PC-9 (cell line): ENCODE data around the gene LYSMD1. TPM values are rescaled to one million over a fixed set of nuclear protein-coding genes. Genes with fewer than 3 reads are reported as not detected.

ENCODE experiments used
- BruUV-seq: library from RNA; stranded (reverse); fragments of 400-500 nt; replicated peaks from 2 replicates; lab custom pipeline; 2021; lab: Mats Ljungman, UMichigan
- CTCF ChIA-PET: fragments of 300-600 bp; sonication (Branson Sonifier 250); formaldehyde crosslinking; loops from one replicate; lab custom pipeline; 2022; ENCODE audit warnings: antibody characterized with exemption; lab: Charles Lee
- POLR2A ChIA-PET: fragments of 300-600 bp; sonication (Branson Sonifier 250); formaldehyde crosslinking; loops from one replicate; lab custom pipeline; 2022; ENCODE audit warnings: antibody characterized with exemption; ENCODE audit not compliant: unreplicated experiment; lab: Charles Lee
- DNase-seq, 2 experiments: peaks; one replicate each; pipeline versions ENCODE4 v3.0.0 to v3.0.0-alpha.2; 2015 to 2022; ENCODE audit warnings: mixed read lengths in 1 of 2
- H2AFZ ChIP-seq: fragments of 200-600 bp; sonication (generic); 2 replicates; pipeline ENCODE4 v1.8.1; 2017; ENCODE audit warnings: antibody characterized with exemption
- H3F3A ChIP-seq: fragments of 200-600 bp; sonication (generic); 2 replicates; pipeline ENCODE4 v1.8.1; 2017; ENCODE audit warnings: antibody characterized with exemption, mild to moderate bottlenecking, low read depth; ENCODE audit not compliant: insufficient read depth
- H3K27ac ChIP-seq: fragments of 200-600 bp; sonication (generic); 2 replicates; pipeline ENCODE4 v1.6.1; 2016; ENCODE audit warnings: mixed run types
- H3K27me3 ChIP-seq: fragments of 200-600 bp; sonication (generic); 2 replicates; pipeline ENCODE4 v1.6.1; 2016; ENCODE audit warnings: low read depth, mixed run types; ENCODE audit not compliant: insufficient read depth
- H3K36me3 ChIP-seq: fragments of 200-600 bp; sonication (generic); 2 replicates; pipeline ENCODE4 v1.6.1; 2016; ENCODE audit warnings: low read depth, mixed run types
- H3K4me1 ChIP-seq: fragments of 200-600 bp; sonication (generic); replicated peaks from 2 replicates; pipeline ENCODE4 v1.6.1; 2016; ENCODE audit warnings: mixed run types; ENCODE audit not compliant: insufficient read depth
- H3K4me2 ChIP-seq: fragments of 200-600 bp; sonication (generic); 2 replicates; pipeline ENCODE4 v1.6.1; 2017; ENCODE audit warnings: mixed run types
- H3K4me3 ChIP-seq: fragments of 200-600 bp; sonication (generic); 2 replicates; pipeline ENCODE4 v1.6.1; 2016; ENCODE audit warnings: mixed run types
- H3K79me2 ChIP-seq: fragments of 200-600 bp; sonication (generic); 2 replicates; pipeline ENCODE4 v1.6.1; 2017; ENCODE audit warnings: low read depth, mixed run types
- H3K9me2 ChIP-seq: fragments of 200-600 bp; sonication (generic); 2 replicates; pipeline ENCODE4 v1.8.1; 2017; ENCODE audit warnings: mild to moderate bottlenecking; ENCODE audit not compliant: insufficient read depth
- H3K9me3 ChIP-seq: fragments of 200-600 bp; sonication (generic); 2 replicates; pipeline ENCODE4 v1.8.1; 2016; ENCODE audit warnings: low read depth; ENCODE audit not compliant: insufficient read depth
- H4K20me1 ChIP-seq: fragments of 200-600 bp; sonication (generic); 2 replicates; pipeline ENCODE4 v1.8.1; 2017; ENCODE audit not compliant: insufficient read depth
- EZH2 ChIP-seq: fragments of 200-600 bp; sonication (generic); IDR thresholded peaks from 2 replicates; pipeline ENCODE4 v1.8.0; 2017; ENCODE audit warnings: antibody characterized with exemption, low read depth
- intact Hi-C: fragments of 100-400 bp; cut with micrococcal nuclease; formaldehyde crosslinking; loops from one replicate; pipeline ENCODE4 v1.10.0; 2022; ENCODE audit not compliant: unreplicated experiment
- total RNA-seq: library from RNA; stranded (reverse); gene quantifications from 2 replicates; pipeline ENCODE4 v1.2.3, GENCODE V29; 2021
- TF ChIP-seq, protein P1 (sequence below): fragments of 200-600 bp; sonication (generic); conservative IDR thresholded peaks from 2 replicates; pipeline ENCODE4 v1.6.1; 2017; ENCODE audit warnings: mixed run types, antibody characterized with exemption, mild to moderate bottlenecking, moderate library complexity

Gene LYSMD1
- total RNA-seq, 1 experiment from 2014 or later, result 7.6 TPM

- Histone ChIP-seq H3K4me1 (no peaks in the 10 kb centered on the region), H3K36me3 (no peaks in the 10 kb centered on the region), H3K27ac (no peak overlapping the region), H3K4me2 (no peak overlapping the region), H3K79me2 (no peaks in the 10 kb centered on the region), H2AFZ (no peak overlapping the region), H3K4me3 (no peak overlapping the region), H3F3A (no peaks in the 10 kb centered on the region), H3K27me3 (no peaks in the 10 kb centered on the region), H3K9me2 (no peaks in the 10 kb centered on the region), H3K9me3 (no peaks in the 10 kb centered on the region), H4K20me1 (no peaks in the 10 kb centered on the region)
- TF ChIP-seq, protein P1, sequence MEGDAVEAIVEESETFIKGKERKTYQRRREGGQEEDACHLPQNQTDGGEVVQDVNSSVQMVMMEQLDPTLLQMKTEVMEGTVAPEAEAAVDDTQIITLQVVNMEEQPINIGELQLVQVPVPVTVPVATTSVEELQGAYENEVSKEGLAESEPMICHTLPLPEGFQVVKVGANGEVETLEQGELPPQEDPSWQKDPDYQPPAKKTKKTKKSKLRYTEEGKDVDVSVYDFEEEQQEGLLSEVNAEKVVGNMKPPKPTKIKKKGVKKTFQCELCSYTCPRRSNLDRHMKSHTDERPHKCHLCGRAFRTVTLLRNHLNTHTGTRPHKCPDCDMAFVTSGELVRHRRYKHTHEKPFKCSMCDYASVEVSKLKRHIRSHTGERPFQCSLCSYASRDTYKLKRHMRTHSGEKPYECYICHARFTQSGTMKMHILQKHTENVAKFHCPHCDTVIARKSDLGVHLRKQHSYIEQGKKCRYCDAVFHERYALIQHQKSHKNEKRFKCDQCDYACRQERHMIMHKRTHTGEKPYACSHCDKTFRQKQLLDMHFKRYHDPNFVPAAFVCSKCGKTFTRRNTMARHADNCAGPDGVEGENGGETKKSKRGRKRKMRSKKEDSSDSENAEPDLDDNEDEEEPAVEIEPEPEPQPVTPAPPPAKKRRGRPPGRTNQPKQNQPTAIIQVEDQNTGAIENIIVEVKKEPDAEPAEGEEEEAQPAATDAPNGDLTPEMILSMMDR, result no peak
- DNase-seq, result no peak
- ChIA-PET POLR2A (no interaction called here), CTCF (no interaction called here)
- no TSS peak for BruUV-seq
- intact Hi-C loops, result no loop called here
Measured at GRCh38 chr1:151137789-151138188, 27.9 kb downstream of the LYSMD1 start.

DNA sequence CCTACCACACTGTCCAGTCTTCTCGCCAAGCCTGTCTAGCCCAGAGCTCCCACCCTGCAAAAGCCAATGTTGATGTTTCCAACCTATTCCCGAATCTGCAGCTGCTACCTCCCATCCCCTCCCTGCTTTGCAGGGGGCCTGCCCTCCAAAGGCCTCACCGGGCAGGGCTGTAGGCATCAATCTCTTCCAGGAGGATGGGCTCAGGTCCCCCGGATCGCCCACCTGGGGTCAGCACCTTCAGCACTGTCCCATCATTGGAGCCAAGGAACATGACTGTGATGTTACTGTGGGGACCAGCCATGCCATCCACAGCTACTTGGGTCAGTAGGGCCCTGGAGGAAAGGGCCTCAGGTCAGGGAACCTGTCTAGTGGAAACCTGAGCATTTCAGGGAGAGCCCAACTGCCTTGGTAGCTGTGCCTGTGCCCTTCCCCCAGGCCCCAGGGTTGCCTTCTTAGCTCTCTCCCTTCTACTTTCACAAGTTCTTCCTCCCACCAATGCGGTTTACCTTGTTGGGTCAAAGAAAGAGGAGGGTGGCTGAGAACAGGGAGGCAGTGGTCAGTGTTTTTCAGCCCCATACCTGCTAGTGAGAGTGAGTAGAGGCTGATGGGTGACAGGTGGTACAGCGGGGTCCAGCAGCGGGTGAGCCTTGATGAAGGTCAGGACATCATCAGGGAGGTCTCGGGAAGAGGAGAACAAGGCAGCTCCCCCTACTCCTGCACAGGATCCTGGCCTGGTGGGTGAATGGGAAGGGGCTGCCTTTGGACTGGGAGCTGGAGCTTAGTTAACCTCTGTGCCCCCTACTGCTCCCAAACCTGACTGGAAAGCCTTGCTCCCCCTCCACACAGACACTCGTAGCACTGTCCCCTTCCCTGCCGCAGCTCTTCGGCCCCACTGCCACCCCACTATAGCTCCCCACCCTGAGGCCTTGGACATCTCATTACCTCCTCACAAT is 30.0 kb downstream of the LYSMD1 start:
- H3K27me3 ChIP-seq, result peaks cover 14% of the 10 kb centered on the region; the same call in 1 of the 2 replicates
- H3K9me2 ChIP-seq, result no peaks in the 10 kb centered on the region
- no peak overlapping the region for H3K4me2 ChIP-seq
- intact Hi-C loops, result no loop called here
- H3K79me2 ChIP-seq, result no peaks in the 10 kb centered on the region
- ChIA-PET POLR2A (interaction anchor here (0.6 kb wide), 1 partner anchor 1327 kb away, joined by 3 read pairs; no protein-coding TSS in a partner anchor), CTCF (interaction anchor here (0.6 kb wide), 2 partner anchors 264 to 518 kb away, joined by 6 to 7 read pairs; no protein-coding TSS in a partner anchor)
- no peaks in the 10 kb centered on the region for H3F3A ChIP-seq
- BruUV-seq, result no TSS peak
- H2AFZ ChIP-seq, result no peak overlapping the region
- no peak for DNase-seq
- H4K20me1 ChIP-seq, result no peaks in the 10 kb centered on the region
- H3K9me3 ChIP-seq, result no peaks in the 10 kb centered on the region
- H3K36me3 ChIP-seq, result no peaks in the 10 kb centered on the region
- H3K27ac ChIP-seq, result no peak overlapping the region
- H3K4me1 ChIP-seq, result no peaks in the 10 kb centered on the region
- no peak overlapping the region for H3K4me3 ChIP-seq
- no peak for TF ChIP-seq EZH2
- TF ChIP-seq, protein P1, result no peak

- intact Hi-C loops, result no loop called here
- TF ChIP-seq, protein P1, result no peak
- no peak for TF ChIP-seq EZH2
Measured at GRCh38 chr1:151134991-151135390, 30.7 kb downstream of the LYSMD1 start.

More at GRCh38 chr1:151134991-151135390, 30.7 kb downstream of the LYSMD1 start:
- Histone ChIP-seq H3K4me1 (no peaks in the 10 kb centered on the region), H4K20me1 (no peaks in the 10 kb centered on the region), H3K27ac (no peak overlapping the region), H3F3A (peaks cover 6% of the 10 kb centered on the region; the same call in 1 of the 2 replicates), H3K4me2 (no peak overlapping the region), H2AFZ (no peak overlapping the region), H3K36me3 (no peaks in the 10 kb centered on the region), H3K9me2 (no peaks in the 10 kb centered on the region), H3K4me3 (no peak overlapping the region), H3K9me3 (no peaks in the 10 kb centered on the region), H3K79me2 (no peaks in the 10 kb centered on the region), H3K27me3 (peaks cover 18% of the 10 kb centered on the region; the same call in 1 of the 2 replicates)
- POLR2A ChIA-PET, result no interaction called here
- no TSS peak for BruUV-seq
- DNase-seq, result no peak
- CTCF ChIA-PET, result interaction anchor here (0.6 kb wide), 1 partner anchor 264 kb away, joined by 6 read pairs; no protein-coding TSS in a partner anchor
